ENCODE data around the gene MAN2A2.

Gene MAN2A2

GRCh38 chr15:90946941-90947576 is 44.0 kb downstream of the MAN2A2 start:
- no peak for DNase-seq (ENCODE audit: low read depth)
- TF ChIP-seq, protein P1, sequence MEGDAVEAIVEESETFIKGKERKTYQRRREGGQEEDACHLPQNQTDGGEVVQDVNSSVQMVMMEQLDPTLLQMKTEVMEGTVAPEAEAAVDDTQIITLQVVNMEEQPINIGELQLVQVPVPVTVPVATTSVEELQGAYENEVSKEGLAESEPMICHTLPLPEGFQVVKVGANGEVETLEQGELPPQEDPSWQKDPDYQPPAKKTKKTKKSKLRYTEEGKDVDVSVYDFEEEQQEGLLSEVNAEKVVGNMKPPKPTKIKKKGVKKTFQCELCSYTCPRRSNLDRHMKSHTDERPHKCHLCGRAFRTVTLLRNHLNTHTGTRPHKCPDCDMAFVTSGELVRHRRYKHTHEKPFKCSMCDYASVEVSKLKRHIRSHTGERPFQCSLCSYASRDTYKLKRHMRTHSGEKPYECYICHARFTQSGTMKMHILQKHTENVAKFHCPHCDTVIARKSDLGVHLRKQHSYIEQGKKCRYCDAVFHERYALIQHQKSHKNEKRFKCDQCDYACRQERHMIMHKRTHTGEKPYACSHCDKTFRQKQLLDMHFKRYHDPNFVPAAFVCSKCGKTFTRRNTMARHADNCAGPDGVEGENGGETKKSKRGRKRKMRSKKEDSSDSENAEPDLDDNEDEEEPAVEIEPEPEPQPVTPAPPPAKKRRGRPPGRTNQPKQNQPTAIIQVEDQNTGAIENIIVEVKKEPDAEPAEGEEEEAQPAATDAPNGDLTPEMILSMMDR (IDR thresholded peaks at IDR 0.05; ENCODE audit: low read depth, low read length, missing control alignments), result no peak
- H3K4me3 ChIP-seq (ENCODE audit: low read depth, low read length), result no peak overlapping the region

GRCh38 chr15:90947577-90948357 is 44.7 kb downstream of the MAN2A2 start:
- H3K4me3 ChIP-seq (ENCODE audit: low read depth, low read length), result no peak overlapping the region
- TF ChIP-seq, protein P1 (IDR thresholded peaks at IDR 0.05; ENCODE audit: low read depth, low read length, missing control alignments), result no peak
- no peak for DNase-seq (ENCODE audit: low read depth)

- H3K4me3 ChIP-seq (ENCODE audit: low read depth, low read length), result no peak overlapping the region
- no peak for DNase-seq (ENCODE audit: low read depth)
- TF ChIP-seq, protein P1 (IDR thresholded peaks at IDR 0.05; ENCODE audit: low read depth, low read length, missing control alignments), result no peak
These were observed 45.4 kb downstream of the MAN2A2 start for GRCh38 chr15:90948506-90948905.

- DNase-seq (ENCODE audit: low read depth), result no peak
- TF ChIP-seq, protein P1 (IDR thresholded peaks at IDR 0.05; ENCODE audit: low read depth, low read length, missing control alignments), result no peak
- H3K4me3 ChIP-seq (ENCODE audit: low read depth, low read length), result no peak overlapping the region
These were observed 47.0 kb downstream of the MAN2A2 start for GRCh38 chr15:90949979-90950675.

DNA sequence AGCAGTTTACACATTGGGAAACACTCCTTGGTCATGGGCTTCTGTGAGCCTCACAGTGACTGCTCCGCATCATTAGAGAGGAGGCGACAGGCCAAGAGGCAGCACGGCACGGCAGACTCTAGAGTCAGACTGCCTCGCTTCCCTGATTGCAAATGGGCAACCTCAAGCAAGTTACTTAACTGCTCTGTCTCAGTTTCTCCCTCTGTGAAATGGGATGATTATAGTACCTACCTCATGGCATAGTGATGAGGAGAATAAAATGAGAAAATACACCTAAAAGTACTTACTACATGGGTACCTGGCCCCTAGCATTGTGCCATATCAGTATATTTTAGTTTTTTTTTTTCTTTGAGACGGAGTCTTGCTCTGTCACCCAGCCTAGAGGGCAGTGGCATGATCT is 47.6 kb downstream of the MAN2A2 start:
- DNase-seq (ENCODE audit: low read depth), result no peak
- no peak overlapping the region for H3K4me3 ChIP-seq (ENCODE audit: low read depth, low read length)
- TF ChIP-seq, protein P1 (IDR thresholded peaks at IDR 0.05; ENCODE audit: low read depth, low read length, missing control alignments), result no peak

- TF ChIP-seq, protein P1 (IDR thresholded peaks at IDR 0.05; ENCODE audit: low read depth, low read length, missing control alignments), result no peak
- H3K4me3 ChIP-seq (ENCODE audit: low read depth, low read length), result no peak overlapping the region
- no peak for DNase-seq (ENCODE audit: low read depth)
These were observed 50.0 kb downstream of the MAN2A2 start for GRCh38 chr15:90952901-90953677.
